Heart right ventricle (tissue), 16 donors: ENCODE measurements around the gene SPON2. TPM values are rescaled to one million over a fixed set of nuclear protein-coding genes. Genes with fewer than 3 reads are reported as not detected.
A peak's percentile ranks its signal among the peaks of the same experiment; 100 is the strongest.

Experiments used
- ATAC-seq, 8 donors: fragments of 200-7000 bp; cut with Tn5 transposase; one replicate each; pipeline ENCODE4 v1.9.1; 2020; ENCODE audit warnings: mild to moderate bottlenecking in 8 of 8, moderate library complexity in 8 of 8, moderate number of reproducible peaks in 1 of 8
- DNase-seq, 2 donors: peaks; one replicate each; pipeline ENCODE4 v3.0.0-alpha.2; 2020
- H3K27ac ChIP-seq, 10 donors: fragments of 200-600 bp; sonication (generic) in 2 of 10; one replicate each; pipeline versions ENCODE4 v1.5.0 to v1.8.0; 2020 to 2022; ENCODE audit warnings: mild to moderate bottlenecking in 3 of 10
- H3K27me3 ChIP-seq, 7 donors: fragments of 200-600 bp; one replicate each; pipeline ENCODE4 v1.8.0; 2021 to 2022; ENCODE audit warnings: mild to moderate bottlenecking in 2 of 7
- H3K36me3 ChIP-seq, 9 donors: fragments of 200-600 bp; sonication (generic) in 1 of 9; one replicate each; pipeline versions ENCODE4 v1.5.0 to v1.8.0; 2020 to 2022; ENCODE audit warnings: mild to moderate bottlenecking in 2 of 9
- H3K4me1 ChIP-seq, 9 donors: fragments of 200-600 bp; sonication (generic) in 1 of 9; one replicate each; pipeline versions ENCODE4 v1.5.0 to v1.8.0; 2020 to 2022; ENCODE audit warnings: mild to moderate bottlenecking in 4 of 9
- H3K4me3 ChIP-seq, 10 donors: fragments of 200-600 bp; sonication (generic) in 2 of 10; one replicate each; pipeline versions ENCODE4 v1.5.0 to v1.8.0; 2020 to 2022; ENCODE audit warnings: mild to moderate bottlenecking in 7 of 10, moderate library complexity in 2 of 10
- H3K9me3 ChIP-seq, 11 donors: fragments of 200-600 bp in 10 of 11; sonication (generic) in 2 of 11; one replicate each; pipeline versions ENCODE4 v1.5.0 to v1.8.0; 2013 to 2022; ENCODE audit warnings: mild to moderate bottlenecking in 2 of 11, control low read depth in 1 of 11, moderate library complexity in 1 of 11
- CTCF ChIP-seq, 9 donors: fragments of 200-600 bp; sonication (generic) in 2 of 9; IDR thresholded peaks; one replicate each; pipeline versions ENCODE4 v1.5.0 to v1.8.0; 2021 to 2022; ENCODE audit warnings: antibody characterized with exemption in 9 of 9, mild to moderate bottlenecking in 5 of 9, moderate library complexity in 1 of 9
- WGBS, 2 donors: extraction: QIAGEN DNeasy Blood & Tissue Kit; methylation state at CpG; one replicate each; pipeline ENCODE4 v1.1.7; 2013; ENCODE audit warnings: inconsistent platforms in 1 of 2; 5-methylcytosine and 5-hydroxymethylcytosine counted together
- intact Hi-C, 10 donors: fragments of 100-400 bp; cut with DNase I; formaldehyde crosslinking; loops; one replicate each; pipeline versions ENCODE4 v1.11.1 to v1.14.2; 2022
- polyA plus RNA-seq, 2 donors: library from polyadenylated mRNA; stranded (reverse); fragments of 200-250 nt; gene quantifications; one replicate each; pipeline ENCODE4 v1.2.3, GENCODE V29; 2013
- total RNA-seq, 10 donors: library from RNA; stranded (reverse); fragmentation: NEBNext Ultra II Directional in 3 of 10; extraction: Animal tissue kit (Norgen Biotek cat#: 25700) in 3 of 10; gene quantifications; one replicate each; pipeline versions ENCODE4 v1.2.1 to v1.2.4, GENCODE V29; 2021 to 2023
- donor health status: Arrhythmogenic right ventricular cardiomyopathy.
- donor health status: ischemic (EF 13 %, LVEDD 7.1; RV severe dilation, severe dysfunction).
- donor health status: healthy with polysubstance abuse.
- donor health status: DM: no; HTN: yes; CAD: no.
- donor health status: DM: no; HTN: no; CAD: no.
- donor health status: ischemic (EF 25% LVEDD 6.9; RV normal size, moderate dysfunction).
- donor health status: ischemic (EF 25% LVEDD 5.7; RV mildly dilated, moderate dysfunction).
- donor health status: healthy.
- donor health status: DM: yes; HTN: yes; CAD: no.
- donor health status: Ischemic cardiomyopathy.
- donor health status: ischemic (EF 35%, LVEDD 5.7; RV mildly dilated, moderate dysfunction).
- donor health status: nonischemic (EF 11% LVEDD 7.7; RV severe dilation, severe dysfunction).
- donor health status: DM: yes; HTN: yes; CAD: no.
- donor health status: PGD.
- donor health status: ischemic (EF 29% LVEDD 5.4; RV normal size, mild dysfunction).
- donor health status: nonischemic (EF 23%, LVEDD 6.1; RV moderate dilation, normal function).

SPON2 gene
- total and polyA plus RNA-seq, 12 donors: 5.3 to 40.5 (median 12.1) TPM

- H3K27ac ChIP-seq: peak overlapping the region in 3 of 10 donors; percentile 4 to 17 (median 6)
- 24 to 30% methylated on average over 1 of the region's 1 CpG for WGBS, 2 donors
- H3K4me3 ChIP-seq: no peak overlapping the region
- ATAC-seq: peak in 4 of 8 donors; percentile 10 to 34 (median 22)
- H3K9me3 ChIP-seq: peaks cover 0 to 5% (median 0%) of the 10 kb centered on the region in 11 donors
- H3K4me1 ChIP-seq: peaks cover 0 to 43% (median 15%) of the 10 kb centered on the region in 9 donors
- TF ChIP-seq CTCF (IDR thresholded peaks at IDR 0.05): no peak
- peak in 1 of 2 donors; percentile 15 for DNase-seq
- intact Hi-C loops: loop anchor here in 1 of 10 donors (5.0 kb wide), 1 partner anchor 65 kb away; no protein-coding TSS in a partner anchor
- H3K27me3 ChIP-seq: no peaks in the 10 kb centered on the region
- no peaks in the 10 kb centered on the region for H3K36me3 ChIP-seq
Observed at GRCh38 chr4:1187182-1187581, 14.8 kb upstream of the SPON2 start.

GRCh38 chr4:1183985-1184773 is 11.8 kb upstream of the SPON2 start:
- intact Hi-C loops: no loop called here
- peak overlapping the region in 5 of 10 donors; percentile 11 to 51 (median 22) for H3K27ac ChIP-seq
- H3K27me3 ChIP-seq: no peaks in the 10 kb centered on the region
- H3K4me3 ChIP-seq: peak overlapping the region in 3 of 10 donors; percentile 6 to 26 (median 15)
- TF ChIP-seq CTCF (IDR thresholded peaks at IDR 0.05): no peak
- no peaks in the 10 kb centered on the region for H3K36me3 ChIP-seq
- ATAC-seq (no peak), DNase-seq (peak in 1 of 2 donors; percentile 2)
- H3K9me3 ChIP-seq: peaks cover 0 to 30% (median 0%) of the 10 kb centered on the region in 11 donors
- H3K4me1 ChIP-seq: peaks cover 0 to 32% (median 5%) of the 10 kb centered on the region in 9 donors
- 61 to 74% methylated on average over 6 of the region's 6 CpGs for WGBS, 2 donors

GRCh38 chr4:1182313-1182712 is 9.9 kb upstream of the SPON2 start:
- Histone ChIP-seq H3K4me1 (peaks cover 0 to 40% (median 6%) of the 10 kb centered on the region in 9 donors), H3K27me3 (no peaks in the 10 kb centered on the region), H3K9me3 (peaks cover 0 to 30% (median 0%) of the 10 kb centered on the region in 11 donors), H3K4me3 (no peak overlapping the region), H3K27ac (no peak overlapping the region), H3K36me3 (no peaks in the 10 kb centered on the region)
- no peak for DNase-seq
- intact Hi-C loops: no loop called here
- no peak for ATAC-seq
- no peak for TF ChIP-seq CTCF (IDR thresholded peaks at IDR 0.05)

GRCh38 chr4:1180663-1181062 is 8.3 kb upstream of the SPON2 start:
- H3K4me1 ChIP-seq: peaks cover 0 to 35% (median 6%) of the 10 kb centered on the region in 9 donors
- no peak for ATAC-seq
- H3K9me3 ChIP-seq: peaks cover 0 to 30% (median 0%) of the 10 kb centered on the region in 11 donors

More at GRCh38 chr4:1180663-1181062, 8.3 kb upstream of the SPON2 start:
- Histone ChIP-seq H3K36me3 (no peaks in the 10 kb centered on the region), H3K4me3 (no peak overlapping the region), H3K27ac (no peak overlapping the region), H3K27me3 (no peaks in the 10 kb centered on the region)
- no peak for DNase-seq
- no peak for TF ChIP-seq CTCF (IDR thresholded peaks at IDR 0.05)
- intact Hi-C loops: no loop called here
